Stimulated activated CD4-positive, alpha-beta T cell treated with anti-CD3 and anti-CD28 coated beads, Interleukin-1b, Interleukin-23, amount 100 ng/mL, for 24 hours (primary cell): ENCODE measurements around the gene LRRC27.

Experiments
- DNase-seq, 4 experiments: peaks; one replicate each; pipeline ENCODE4 v3.0.0-alpha.2; 2020; ENCODE audit warnings: low read depth in 4 of 4, low spot score in 1 of 4

Gene LRRC27

DNA sequence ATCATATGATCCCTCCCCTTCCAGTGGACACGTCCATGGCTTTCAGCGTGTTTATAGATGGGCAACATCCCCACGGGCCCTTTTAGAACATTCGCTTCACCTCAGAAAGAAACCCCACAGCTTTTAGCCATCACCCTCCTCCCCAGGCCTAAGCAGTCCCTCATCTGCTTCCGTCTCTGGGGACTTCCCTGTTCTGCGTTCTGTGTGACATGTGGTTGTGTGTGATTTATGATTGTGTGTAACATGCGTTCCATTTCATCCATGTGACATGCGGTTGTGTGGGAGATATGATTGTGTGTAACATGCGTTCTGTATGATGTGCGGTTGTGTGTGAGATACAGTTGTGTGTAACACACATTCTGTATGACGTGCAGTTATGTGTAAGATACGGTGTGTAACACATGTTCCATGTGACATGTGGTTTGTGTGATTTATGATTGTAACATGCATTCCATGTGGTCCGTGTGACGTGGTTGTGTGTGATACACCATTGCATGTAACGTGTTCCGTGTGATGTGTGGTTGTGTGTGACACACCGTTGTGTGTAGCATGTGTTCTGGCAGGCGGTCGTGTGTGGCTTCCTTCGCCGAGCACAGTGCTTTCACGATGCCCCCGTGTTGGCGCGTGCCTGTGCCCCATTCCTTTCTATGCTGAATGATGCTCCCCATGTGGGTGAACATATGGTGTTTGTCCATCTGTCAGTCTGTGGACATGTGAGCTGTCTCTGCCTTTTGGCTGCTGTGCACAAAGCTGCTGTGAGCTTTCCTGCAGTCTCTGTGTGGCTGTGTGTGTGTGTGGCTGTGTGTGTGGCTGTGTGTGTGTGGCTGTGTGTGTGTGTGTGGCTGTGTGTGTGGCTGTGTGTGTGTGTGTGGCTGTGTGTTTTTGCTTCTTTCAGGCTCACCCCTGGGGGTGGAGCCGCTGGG, 91.2 kb downstream of the LRRC27 start:
- no peak for DNase-seq

DNA sequence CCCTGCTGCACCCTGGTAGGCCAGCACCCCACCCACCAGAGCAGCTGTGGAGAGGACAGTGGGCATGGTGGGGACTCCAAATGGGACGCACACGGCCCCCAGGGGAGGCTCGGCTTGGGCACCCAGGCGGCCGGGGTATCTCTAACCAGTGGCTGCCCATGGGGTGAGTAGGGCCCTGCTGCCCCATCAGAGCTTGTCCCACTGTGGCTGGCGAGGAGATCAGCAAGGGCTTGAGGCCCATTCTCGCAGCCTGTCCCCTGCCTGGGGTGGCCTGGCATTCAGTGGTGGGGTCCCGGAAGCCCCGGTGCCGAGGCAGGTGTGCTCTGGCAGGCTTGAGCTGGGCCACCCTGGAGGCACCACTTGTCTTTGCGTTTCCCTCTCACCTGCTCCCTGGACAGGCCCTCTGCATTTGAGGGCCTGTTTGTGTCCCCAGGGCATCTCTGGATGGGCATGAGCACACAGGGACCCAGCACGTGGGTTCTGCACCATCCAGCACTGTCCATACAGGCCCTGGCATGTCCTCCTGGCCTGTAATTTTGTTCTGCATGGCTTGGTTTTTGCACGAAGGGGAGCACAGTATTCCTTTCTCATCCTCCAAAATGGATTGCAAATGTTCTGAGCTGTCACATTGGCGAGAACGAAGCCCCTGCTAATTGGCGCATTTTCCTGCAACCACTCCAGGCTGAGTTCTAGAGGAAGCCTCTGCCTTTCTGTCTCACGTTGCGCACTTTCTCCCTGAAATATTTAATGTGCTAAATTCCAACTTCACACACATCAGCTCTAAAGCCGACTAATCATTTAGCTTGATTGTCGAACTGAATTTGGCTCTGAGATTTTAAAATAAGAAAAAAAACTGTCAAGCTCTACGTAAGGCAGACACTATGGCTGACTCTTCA, 92.2 kb downstream of the LRRC27 start:
- DNase-seq, result no peak

DNA sequence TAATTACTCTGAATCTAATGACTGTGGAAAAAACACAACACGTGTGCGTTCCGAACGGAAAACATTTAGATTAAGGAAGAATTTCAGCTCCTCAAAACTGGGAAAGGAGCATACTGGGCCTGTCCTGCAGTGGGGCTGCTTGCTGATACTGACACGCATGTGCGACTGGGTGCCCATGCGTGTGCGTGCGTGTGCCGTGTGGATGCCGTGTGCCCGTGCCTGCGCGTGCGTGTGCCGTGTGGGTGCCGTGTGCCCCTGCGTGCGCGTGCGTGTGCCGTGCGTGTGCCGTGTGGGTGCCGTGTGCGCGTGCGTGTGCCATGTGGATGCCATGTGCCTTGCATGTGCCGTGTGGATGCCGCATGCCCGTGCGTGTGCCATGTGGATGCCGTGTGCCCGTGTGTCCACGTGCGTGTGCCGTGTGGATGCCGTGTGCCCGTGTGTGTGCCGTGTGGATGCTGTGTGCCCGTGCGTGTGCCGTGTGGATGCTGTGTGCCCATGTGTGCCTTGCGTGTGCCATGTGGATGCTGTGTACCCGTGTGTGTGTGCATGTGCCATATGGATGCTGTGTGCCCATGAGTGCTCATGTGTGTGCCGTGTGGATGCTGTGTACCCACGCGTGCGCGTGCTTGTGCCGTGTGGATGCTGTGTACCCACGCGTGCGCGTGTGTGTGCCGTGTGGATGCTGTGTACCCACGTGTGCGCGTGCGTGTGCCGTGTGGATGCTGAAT, 93.2 kb downstream of the LRRC27 start:
- no peak for DNase-seq

DNA sequence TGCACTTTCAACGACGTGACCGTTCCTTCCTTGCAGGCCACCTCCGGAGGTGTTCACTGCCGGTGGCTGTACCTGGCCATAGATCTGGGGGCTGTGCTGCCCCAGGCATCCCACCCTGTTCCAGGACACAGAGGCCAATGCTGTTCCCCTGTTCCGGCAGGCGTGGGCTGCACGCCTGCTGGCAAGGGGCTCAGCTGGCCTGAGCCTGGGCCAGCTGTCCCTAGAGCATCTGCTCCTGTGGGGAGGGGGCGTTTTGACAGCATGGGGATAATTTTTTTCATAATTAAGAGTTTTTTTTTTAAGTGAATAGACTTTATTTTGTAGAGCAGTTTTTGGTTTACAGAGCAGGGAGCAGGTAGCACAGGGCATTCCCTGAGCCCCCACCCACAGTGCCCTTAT, 93.8 kb downstream of the LRRC27 start:
- DNase-seq, result no peak

DNA sequence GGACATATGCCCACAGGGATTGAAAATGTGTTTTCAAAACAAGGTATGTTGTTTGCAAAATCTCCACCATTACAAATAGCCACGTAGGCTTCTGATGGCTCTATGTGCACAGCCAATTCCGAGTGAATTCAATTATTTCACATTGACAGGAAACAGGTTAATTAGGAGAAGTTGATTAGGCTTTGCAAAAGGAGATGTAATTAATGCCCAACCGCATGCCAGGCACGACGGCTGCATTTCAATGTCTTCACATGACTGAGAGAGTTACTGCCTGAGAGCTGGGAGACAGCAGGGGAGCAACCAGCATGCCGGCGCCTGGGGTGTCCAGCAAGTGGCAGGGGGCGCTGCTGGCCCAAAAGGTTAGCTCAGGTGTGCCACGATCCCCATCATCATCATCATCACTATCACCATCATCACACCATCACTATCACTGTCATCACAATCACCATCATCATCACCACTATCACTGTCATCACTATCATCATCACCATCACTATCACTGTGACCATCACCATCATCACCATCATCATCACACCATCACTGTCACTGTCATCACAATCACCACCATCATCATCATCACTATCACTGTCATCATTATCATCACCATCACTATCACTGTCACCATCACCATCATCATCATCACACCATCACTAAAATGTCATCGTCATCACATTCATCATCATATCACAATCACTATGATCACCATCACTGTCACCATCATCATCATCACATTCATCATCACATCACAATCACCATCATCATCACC, 95.2 kb downstream of the LRRC27 start:
- DNase-seq, result no peak

DNA sequence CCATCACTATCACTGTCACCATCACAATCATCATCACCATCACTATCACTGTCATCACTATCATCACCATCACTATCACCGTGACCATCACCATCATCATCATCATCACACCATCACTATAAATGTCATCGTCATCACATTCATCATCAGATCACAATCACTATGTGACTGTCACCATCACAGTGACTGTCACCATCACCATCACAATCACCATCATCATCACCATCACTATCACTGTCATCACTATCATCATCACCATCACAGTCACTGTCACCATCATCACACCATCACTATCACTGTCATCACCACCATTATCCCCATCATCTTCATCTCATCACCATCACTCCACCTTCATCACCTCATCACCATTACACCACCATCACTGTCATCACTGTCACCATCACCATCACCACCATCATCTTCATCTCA, 96.0 kb downstream of the LRRC27 start:
- DNase-seq, result no peak

DNA sequence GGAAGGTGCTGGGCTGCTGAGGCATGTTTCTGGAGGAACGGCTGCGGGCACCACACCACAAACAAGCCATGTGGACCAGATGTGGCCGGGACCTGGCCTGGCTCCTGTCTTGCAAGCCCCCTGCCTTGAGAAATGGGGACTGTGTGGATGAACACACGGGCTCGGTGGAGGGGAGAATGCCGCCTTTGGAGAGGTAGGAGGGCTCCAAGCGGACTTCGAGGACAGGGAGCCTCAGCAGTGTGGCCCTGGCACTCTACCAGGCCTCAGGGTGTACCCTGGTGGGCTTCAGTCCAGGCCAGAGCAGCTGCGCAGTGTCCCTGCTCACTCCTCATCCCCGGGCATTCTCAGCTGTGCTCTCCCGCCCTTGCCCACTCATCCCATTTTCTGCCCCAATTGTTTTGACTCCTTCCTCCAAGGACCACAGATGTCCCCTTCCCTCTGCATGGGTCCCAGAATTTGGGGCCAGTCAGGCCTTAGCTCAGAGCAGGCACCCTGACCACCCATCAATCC, 96.5 kb downstream of the LRRC27 start:
- DNase-seq, result no peak
